GM12878 (cell line): ENCODE results near the gene DAAM1.

Experiments used
- BHLHE40 ChIP-seq, 2 experiments: fragments of 450-650 bp in 1 of 2; IDR thresholded peaks; 2 replicates each; pipeline ENCODE4 v1.6.1; 2011 to 2017; ENCODE audit warnings: low read depth in 2 of 2, borderline replicate concordance in 1 of 2, improper control_type of control experiment in 1 of 2, low read length in 1 of 2, mild to moderate bottlenecking in 1 of 2
- GABPA ChIP-seq: IDR thresholded peaks from 2 replicates; pipeline ENCODE4 v1.6.1; 2014; ENCODE audit warnings: antibody characterized with exemption, low read depth, mild to moderate bottlenecking, inconsistent platforms
- HCFC1 ChIP-seq: fragments of 150-350 bp; IDR thresholded peaks from 2 replicates; pipeline ENCODE4 v1.6.1; 2014; ENCODE audit warnings: low read length
- JUNB ChIP-seq: IDR thresholded peaks from 2 replicates; pipeline ENCODE4 v1.6.1; 2016; ENCODE audit warnings: antibody characterized with exemption, mild to moderate bottlenecking
- KAT2A ChIP-seq: conservative IDR thresholded peaks from 2 replicates; pipeline ENCODE4 v1.6.1; 2011; ENCODE audit warnings: low read depth, low read length; ENCODE audit not compliant: control insufficient read depth
- POLR2A ChIP-seq: IDR thresholded peaks from 2 replicates; pipeline ENCODE4 v1.6.1; 2011; ENCODE audit warnings: low read depth, mild to moderate bottlenecking, low read length
- RUNX3 ChIP-seq: IDR thresholded peaks from 2 replicates; pipeline ENCODE4 v1.6.1; 2012; ENCODE audit warnings: low read length, inconsistent platforms
- TF ChIP-seq, protein P1 (sequence below): IDR thresholded peaks from 2 replicates; pipeline ENCODE4 v1.6.1; 2011; ENCODE audit warnings: borderline replicate concordance, low read depth, mild to moderate bottlenecking, moderate library complexity, low read length; ENCODE audit not compliant: insufficient read depth, poor library complexity, severe bottlenecking
- TF ChIP-seq, protein P2 (sequence below): fragments of 450-650 bp; IDR thresholded peaks from 2 replicates; pipeline ENCODE4 v1.6.1; 2017; ENCODE audit warnings: antibody characterized with exemption, mild to moderate bottlenecking, moderate library complexity

DNA sequence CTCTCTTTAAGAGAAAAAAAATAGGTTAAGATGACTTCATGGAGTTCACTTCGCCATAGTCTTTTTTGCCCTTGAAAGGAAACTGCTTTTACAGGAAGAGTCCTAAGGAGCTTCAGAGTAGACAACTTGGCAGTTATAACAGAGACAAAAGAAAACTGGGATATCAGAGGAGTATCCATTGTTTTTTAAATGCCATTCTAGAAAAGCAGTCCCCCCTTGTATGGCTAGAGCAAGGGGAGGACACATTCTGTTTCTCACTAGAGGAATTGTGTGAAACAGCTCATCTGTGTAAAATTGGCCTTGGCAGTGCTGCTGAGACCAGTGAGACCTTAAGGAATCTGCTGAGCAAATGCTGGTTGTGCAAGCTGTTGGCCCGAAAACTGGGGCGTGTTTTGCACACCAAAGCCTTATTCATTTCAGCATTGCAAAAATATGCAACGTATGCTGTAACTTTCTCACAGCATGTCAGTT is 148.7 kb downstream of the DAAM1 start:
- TF ChIP-seq, protein P1, sequence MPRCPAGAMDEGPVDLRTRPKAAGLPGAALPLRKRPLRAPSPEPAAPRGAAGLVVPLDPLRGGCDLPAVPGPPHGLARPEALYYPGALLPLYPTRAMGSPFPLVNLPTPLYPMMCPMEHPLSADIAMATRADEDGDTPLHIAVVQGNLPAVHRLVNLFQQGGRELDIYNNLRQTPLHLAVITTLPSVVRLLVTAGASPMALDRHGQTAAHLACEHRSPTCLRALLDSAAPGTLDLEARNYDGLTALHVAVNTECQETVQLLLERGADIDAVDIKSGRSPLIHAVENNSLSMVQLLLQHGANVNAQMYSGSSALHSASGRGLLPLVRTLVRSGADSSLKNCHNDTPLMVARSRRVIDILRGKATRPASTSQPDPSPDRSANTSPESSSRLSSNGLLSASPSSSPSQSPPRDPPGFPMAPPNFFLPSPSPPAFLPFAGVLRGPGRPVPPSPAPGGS, result no peak
- TF ChIP-seq RUNX3, result no peak
- no peak for TF ChIP-seq BHLHE40 (IDR thresholded peaks at IDR 0.05; ENCODE audit: borderline replicate concordance in 1 of 2, low read depth in 2 of 2, low read length in 1 of 2)
- TF ChIP-seq, protein P2, sequence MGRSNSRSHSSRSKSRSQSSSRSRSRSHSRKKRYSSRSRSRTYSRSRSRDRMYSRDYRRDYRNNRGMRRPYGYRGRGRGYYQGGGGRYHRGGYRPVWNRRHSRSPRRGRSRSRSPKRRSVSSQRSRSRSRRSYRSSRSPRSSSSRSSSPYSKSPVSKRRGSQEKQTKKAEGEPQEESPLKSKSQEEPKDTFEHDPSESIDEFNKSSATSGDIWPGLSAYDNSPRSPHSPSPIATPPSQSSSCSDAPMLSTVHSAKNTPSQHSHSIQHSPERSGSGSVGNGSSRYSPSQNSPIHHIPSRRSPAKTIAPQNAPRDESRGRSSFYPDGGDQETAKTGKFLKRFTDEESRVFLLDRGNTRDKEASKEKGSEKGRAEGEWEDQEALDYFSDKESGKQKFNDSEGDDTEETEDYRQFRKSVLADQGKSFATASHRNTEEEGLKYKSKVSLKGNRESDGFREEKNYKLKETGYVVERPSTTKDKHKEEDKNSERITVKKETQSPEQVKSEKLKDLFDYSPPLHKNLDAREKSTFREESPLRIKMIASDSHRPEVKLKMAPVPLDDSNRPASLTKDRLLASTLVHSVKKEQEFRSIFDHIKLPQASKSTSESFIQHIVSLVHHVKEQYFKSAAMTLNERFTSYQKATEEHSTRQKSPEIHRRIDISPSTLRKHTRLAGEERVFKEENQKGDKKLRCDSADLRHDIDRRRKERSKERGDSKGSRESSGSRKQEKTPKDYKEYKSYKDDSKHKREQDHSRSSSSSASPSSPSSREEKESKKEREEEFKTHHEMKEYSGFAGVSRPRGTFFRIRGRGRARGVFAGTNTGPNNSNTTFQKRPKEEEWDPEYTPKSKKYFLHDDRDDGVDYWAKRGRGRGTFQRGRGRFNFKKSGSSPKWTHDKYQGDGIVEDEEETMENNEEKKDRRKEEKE, result no peak
- TF ChIP-seq GABPA, result no peak
- TF ChIP-seq JUNB, result no peak
- no peak for TF ChIP-seq HCFC1
- TF ChIP-seq POLR2A, result no peak
- no peak for TF ChIP-seq KAT2A
